HG02870 (cell line): ENCODE measurements around the gene ABI3BP.

ENCODE experiments used
- ATAC-seq: cut with Tn5 transposase; IDR thresholded peaks from one replicate; pipeline ENCODE4 v1.9.1; 2021; ENCODE audit warnings: mild to moderate bottlenecking, moderate library complexity; ENCODE audit not compliant: unreplicated experiment

ABI3BP gene

DNA sequence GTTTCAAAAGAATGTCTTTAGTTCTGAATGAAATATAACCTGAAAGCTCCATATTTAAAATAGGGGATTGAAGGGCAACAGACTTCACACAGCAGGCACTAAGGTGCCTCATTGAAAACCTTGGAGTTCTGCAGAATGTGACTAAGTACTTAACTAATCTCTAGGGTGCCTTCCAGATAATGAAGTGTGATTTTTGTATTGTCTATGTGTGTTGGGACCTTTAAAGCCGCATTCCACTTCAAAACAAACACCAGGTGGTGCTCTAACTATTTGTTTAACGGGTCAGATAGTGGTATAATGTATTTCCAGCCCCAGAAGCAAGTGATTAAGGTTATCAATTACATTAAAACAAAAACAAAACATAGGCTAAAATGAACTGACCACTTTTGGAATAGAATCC lies 255.9 kb downstream of the ABI3BP start:
- ATAC-seq = no peak

DNA sequence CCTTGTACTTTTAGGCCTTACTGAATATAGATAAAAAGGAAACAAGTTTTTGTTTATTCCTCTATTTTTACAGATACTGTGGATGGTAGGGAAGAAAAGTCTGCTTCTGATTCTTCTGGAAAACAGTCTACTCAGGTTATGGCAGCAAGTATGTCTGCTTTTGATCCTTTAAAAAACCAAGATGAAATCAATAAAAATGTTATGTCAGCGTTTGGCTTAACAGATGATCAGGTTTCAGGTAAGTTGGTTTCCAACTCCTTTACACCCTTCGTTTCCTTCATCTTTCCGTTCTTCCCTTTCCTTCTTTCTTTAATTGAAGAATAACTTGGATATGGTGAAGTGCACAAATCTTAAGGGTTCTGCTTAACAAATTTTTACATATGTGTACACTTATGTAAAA lies 260.8 kb downstream of the ABI3BP start:
- ATAC-seq = no peak

DNA sequence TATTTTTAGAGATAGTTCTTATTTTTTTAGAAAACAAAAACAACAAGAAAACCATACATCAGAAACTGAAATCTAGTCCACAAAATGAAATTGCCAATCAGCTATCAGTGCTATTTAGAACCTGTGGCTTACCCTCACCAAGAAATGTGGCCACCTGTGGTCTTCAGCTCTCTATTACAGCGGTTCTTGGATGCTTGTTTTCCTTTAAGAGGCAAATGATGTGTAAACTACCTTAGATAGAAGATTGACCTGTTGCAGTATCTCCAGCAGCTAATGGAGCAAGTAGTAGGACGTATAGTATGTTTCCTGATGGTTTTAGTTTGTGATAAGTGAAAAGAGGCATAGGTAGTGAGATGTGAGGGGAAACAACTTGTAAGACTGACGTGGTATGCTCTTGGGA lies 262.7 kb downstream of the ABI3BP start:
- ATAC-seq = peak; percentile 77

DNA sequence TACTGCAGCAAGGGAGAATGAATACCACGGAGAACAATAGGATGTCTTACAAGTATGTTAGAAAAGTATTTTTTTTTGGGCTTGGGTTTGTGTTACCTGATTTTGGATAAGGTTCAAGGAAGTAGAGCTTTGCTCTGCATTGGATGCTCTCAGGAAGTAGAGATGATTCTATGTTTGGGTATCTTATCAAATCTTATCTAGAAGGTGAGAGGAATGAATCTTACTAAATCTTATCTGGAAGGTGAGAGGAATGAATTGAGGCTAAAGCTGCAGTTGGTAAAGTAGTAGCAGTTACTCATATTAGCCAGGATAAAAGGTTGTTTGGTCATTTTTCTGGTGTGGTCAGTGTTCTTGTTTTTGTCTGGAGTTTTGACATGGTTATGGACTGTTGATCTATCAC lies 266.5 kb downstream of the ABI3BP start:
- ATAC-seq = no peak

DNA sequence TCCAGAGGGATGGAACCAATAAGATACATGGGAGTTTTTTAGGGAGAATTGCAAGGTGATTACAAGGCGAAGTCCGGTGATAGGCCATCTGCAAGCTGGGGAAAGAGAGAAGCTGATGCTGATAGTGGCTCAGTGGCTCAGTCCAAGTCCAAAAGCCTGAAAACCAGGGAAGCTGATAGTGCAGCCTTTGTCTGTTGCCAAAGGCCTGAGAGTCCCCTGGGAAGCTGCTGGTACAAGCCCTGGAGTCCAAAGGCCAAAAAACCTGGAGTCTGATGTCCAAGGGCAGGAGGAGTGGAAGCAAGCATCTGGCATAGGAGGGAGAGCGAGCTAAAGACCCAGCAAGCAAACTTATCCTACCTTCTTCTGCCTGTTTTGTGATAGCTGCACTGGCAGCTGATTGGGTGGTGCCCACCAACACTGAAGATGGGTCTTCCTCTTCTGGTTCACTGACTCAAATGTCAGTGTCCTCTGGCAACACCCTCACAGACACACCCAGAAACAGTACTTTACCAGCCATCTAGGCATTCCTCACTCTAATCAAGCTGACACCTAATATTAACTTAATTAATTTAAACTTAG lies 267.2 kb downstream of the ABI3BP start:
- ATAC-seq = no peak

DNA sequence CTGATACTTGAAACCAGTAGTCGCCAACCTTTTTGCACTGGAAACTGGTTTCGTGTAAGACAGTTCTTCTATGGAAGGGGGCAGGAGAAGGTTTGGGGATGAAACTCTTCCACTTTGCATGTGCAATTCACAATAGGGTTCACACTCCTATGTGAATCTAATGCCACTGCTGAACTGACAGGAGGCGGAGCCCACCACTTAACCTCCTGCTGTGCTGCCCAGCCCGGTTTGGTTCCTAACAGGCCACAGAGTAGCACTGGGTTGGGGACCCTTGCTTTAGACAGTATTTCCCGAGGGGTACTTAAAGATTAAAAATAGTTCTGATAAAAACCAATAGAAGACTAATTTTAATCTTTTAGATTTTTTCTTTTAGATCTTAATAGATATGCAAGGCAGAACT lies 272.8 kb downstream of the ABI3BP start:
- ATAC-seq = no peak

DNA sequence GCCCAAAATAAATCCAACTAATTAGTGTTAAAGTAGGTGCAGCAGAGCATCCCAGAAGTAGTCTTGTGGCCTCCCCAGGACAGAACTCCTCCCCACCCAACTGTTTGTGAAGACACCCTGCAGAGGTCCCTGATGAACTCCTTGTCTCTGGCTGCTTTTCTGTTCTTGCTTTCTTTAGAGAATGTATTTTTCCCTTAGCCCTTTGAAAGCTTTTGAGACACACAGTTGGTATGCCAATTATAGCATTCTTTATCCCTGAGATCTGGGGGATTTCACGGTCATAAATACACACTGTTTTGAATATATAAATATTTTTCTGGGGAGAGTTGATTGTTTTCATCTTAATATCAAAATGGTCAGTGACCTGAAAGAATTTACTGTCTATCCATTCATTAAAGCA lies 274.1 kb downstream of the ABI3BP start:
- ATAC-seq = no peak

DNA sequence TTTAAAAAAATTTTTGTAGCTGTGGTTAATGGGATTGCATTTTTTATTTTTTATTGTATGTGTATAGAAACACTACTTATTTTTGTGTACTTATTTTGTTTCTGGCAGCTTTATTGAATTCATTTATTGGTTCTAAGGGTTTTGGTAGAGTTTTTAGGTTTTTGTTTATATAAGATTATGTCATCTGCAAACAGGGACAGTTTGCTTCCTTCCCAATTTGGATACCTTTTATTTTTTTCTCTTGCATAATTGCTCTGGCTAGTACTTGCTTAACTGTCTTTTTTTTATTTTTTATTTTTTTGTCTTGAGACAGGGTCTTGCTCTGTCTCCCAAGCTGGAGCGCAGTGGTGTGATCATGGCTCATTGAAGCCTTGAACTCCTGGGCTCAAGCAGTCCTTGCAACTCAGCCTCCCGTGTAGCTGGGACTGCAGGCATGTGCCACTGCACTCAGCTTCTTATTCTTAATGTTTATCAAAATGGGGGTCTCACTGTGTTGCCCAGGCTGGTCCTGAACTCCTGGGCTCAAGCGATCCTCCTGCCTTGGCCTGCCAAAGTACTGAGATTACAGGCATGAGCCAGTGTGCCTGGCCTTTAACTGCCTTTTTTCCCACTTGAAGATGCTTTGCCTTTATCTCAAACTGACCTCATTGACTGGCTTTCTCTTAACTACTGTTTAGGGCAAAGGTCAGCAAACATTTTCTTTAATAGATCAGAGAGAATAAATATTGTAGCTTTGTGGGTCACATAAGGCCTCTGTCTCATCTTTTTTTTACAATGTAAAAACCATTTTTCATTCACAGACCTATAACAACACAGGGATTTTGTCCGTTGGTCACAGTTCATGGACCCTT lies 275.4 kb downstream of the ABI3BP start:
- ATAC-seq = no peak

DNA sequence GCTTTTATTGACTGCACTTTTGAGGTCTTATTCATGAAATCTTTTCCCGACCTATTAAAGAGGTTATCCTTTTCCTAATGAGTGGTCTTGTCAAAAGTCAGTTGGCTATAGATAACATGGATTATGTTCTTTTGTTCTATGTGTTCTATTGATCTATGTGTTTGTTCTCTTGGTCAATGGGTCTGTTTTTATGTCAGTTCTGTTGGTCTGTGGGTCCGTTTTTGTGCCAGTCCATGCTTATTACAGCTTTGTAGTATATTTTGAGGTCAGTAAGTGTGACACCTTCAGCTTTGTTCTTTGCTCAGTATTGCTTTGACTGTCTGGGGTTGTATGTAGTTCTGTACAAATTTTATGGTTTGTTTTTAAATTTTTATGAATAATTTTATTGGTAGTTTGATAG lies 276.2 kb downstream of the ABI3BP start:
- no peak for ATAC-seq

DNA sequence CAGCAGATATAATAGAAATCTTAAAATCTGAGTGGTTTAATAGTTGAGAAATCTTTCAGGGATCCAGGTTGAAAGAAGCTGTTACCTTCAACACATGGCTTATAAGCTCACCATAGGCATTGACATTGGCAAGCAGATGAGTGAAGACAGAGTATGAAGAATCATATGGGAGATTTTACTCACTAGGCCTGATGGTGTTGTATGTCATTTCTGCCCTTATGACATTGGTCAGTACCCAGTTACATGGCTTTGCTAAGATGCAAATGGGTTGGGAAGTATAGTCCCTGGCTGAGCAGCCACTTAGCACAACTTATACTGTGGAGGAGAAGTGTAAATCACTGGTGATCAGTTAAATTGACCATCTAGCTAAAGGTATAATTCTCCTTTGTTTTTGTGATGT lies 278.0 kb downstream of the ABI3BP start:
- ATAC-seq = no peak

DNA sequence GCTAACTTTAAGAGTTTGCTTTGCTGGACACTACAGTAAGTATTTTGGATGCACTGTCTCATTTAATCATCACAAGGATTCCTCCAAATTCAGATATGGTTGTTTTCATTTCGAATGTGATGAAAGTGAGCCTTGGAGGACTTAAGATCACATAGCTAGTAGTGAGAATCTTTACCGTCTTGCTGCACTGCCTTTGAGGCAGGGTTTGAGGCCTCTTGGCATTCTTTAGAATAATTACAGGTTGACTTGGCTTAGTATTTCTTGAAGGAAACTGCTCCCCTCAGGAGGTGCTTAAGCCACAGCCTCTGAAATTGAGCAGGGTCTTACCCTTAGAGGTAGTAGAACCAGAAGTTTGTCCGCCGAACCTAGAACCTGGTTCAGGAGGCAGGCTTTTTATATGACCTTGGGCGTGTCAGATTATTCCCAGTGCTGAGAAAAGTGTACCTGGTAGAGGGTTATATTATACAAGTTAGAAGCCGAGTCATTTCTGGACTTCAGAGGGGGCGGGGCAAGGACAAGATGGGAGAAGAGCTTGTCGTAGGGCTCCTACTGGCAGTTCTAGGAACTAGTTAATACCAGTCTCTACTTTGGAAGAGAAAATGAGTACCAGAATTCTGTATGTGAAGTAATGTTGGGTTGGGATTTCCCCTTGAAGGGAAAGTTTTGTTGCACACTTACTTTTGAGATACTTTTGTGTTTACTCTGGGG lies 282.8 kb downstream of the ABI3BP start:
- ATAC-seq = peak; percentile 44

DNA sequence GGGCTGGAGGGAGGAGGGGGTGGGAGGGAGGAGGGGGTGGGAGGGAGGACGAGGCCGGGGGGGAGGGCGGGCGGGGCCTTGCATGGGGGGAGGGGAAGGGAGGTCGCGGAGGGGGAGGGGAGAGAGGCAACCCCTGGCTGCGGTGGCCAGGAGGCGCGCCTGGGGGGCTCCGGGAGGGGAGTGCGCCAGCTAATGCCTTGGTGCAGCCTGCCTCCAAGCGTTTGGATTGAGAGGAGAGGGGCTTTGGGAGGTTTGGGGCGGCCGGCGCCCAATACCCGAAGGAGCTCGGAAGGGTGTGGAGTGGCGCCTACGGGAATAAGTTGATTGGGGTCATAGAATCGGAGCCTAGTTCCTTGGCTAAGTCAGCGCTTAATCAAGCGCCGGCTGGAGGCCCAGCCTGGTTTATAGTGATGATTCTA lies 283.4 kb downstream of the ABI3BP start:
- ATAC-seq = no peak

DNA sequence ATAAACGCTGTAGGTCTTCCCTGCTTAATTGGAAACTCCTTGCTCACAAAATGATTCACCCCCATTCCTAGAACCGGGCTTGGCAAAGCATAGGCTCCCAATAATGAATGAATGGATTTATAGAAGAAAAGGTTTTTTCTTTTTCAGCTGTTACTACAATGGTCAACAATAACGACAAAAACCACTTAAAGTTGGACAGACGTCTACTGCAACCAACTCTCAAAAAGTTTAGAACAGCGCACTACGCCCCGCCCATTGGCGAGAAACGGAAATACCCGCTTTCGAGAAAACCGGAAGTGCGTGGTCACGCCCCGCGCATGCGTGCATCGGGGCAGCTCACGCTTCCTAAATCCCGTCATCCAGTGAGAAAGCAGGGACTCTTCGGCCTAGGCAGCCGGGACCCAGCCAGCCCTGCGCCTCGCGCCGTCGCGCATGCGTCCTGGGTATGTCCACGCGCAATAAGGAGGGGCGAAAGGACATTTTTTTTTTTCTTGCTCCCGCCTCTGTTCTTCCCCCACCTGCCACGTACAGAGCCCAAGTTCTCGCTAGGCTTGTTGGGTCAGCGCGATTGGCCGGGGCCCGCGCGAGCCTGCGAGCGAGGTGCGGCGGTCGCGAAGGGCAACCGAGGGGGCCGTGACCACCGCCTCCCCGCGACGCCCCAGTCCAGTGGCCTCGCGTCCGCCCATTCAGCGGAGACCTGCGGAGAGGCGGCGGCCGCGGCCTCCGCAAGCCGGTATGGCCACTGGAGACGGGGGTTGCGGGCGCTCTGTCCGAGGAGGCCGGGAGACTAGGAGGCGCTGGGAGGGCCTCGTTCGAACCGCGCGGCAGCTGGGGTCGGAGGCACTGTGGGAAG lies 284.0 kb downstream of the ABI3BP start, which contains the start of gene TFG:
TFG (plus strand) TSS at position 506 of the 853 bp plus-strand sequence. CDS start 4,192 bp downstream, outside the sequence.
- ATAC-seq = peak; percentile 91

DNA sequence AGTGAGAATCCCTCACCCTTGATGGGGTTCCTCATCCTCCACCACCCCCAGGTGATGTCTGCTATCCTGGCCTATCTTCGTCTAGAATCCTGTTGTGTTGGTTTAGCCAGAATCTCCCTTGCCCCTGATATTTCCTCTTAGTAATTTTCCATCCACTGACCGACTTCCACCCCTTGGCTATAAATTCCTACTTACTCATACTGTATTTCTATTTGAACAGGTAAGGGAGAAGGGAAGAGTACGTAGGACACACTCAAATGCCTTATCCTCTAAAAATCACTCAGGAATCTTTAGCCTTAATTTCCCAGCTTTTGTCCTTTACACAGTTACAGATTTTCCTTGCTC lies 284.6 kb downstream of the ABI3BP start:
- no peak for ATAC-seq

DNA sequence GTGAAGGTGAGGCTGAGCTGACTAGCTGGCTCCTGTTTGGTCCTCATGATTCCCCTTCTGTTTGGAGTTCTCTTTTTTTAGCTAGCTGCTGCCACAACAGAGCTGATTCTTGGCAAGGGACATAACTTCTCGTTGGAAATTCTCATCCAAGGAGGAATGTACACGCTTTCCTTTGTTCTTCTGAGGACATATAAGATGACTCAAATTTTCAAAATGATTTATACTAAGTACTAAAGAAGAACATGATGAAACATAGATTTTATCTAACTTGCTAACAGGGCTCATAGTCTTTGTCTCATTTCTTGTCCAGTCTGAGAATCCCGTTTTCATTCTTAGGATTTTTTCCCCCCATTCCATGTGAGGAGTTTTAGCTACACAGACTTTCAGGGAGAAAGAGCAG lies 286.9 kb downstream of the ABI3BP start:
- ATAC-seq = no peak

DNA sequence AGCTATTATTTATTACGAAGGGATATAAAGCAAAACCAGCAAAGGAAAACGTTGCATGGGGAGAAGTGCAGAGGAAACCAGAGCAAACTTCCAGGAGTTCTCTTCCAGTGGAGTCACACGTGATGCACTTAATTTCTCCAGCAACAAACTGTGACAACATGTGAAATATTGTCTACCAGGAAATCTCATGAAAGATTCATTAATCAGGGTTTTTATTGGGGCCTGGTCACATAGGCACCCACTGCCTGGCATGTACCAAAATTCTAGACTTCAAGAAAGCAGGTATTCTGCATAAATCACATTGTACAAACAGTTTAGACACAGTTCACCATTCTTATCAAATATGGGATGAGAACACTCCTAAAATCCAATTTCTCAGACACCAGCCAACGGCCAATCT lies 289.4 kb downstream of the ABI3BP start:
- ATAC-seq = no peak

DNA sequence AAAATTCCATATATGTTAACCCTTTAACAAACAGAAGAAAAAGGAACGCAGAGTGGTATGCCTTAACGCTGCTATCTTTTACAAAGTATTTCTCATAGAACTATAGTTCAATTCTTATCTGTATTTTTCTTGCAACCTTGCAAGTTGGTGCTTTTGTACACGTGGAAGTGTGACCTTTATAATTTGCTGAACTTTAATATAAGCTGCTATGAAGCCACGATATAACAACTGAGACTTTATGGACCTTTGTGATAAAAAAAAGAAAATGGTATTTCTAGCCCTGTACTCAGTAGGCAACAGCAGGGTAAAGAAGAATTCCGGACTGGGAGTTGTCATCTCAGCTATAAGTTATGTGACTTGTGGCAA lies 290.3 kb downstream of the ABI3BP start:
- ATAC-seq = no peak

DNA sequence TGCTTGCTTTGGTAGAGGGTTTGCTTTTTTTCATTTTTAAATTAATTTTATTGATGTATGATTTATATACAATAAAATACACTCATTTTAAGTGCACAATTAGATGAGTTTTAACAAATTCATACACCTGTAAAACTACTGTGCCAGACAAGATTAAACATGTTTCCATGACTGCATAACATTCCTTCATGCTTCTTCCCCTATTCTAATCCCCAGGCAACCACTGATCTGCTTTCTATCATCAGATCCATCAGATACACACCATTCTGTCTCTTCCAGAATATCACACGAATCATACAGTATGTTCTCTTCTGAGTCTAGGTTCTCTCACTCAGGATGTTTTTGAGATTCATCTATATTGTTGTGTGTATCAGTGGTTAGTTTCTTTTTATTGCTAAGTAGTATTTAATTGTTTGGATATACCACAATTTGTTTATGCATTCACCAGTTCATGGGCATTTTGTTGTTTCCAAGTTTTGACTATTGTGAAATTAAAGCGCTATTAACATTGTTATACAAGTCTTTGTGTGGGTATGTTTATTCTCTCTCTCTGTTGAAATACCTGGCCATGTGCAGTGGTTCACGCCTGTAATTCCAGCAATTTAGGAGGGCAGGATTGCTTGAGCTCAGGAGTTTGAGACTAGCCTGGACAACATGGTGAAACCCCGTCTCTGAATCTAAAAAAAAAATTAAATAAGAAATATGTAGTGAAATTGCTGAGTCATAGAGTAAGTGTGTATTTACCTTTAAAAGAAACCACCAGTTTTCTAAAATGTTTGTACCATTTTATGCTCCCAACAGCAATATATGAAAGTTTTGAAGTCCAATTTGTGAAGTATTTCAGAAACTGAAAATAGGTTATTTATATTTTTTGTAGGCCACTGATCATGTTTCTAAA lies 290.9 kb downstream of the ABI3BP start:
- ATAC-seq = peak; percentile 70

DNA sequence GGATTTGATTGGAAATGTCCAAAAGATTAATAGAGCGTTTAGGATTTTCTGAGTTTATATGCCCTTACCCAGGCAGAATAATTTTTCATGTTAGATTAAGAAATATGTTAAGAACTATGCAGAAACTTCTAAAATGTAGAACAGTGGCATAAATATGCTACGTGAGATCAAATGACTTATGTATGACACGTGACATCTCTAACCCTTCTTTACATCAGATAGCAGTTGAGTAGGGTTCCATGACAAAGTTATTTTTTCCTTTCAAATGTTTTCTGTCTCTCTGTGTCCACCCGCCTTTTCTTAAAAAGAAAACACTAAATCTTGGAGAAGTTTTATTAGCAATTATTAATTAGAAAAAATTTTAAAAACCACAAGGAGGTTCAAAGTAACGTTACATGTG lies 292.5 kb downstream of the ABI3BP start:
- ATAC-seq = no peak
